Measurements from ENCODE around the gene ALG11. TPM values are rescaled to one million over a fixed set of nuclear protein-coding genes. Genes with fewer than 3 reads are reported as not detected.

The ALG11 gene
- total and polyA plus RNA-seq, 9 donors: 5.9 to 36.2 (median 26.9) TPM

- H3K27me3 ChIP-seq: no peaks in the 10 kb centered on the region
- DNase-seq: no peak
- H3K27ac ChIP-seq: no peak overlapping the region
- no peaks in the 10 kb centered on the region for H3K4me1 ChIP-seq (ENCODE audit: insufficient read depth)
- H3K9me3 ChIP-seq: no peaks in the 10 kb centered on the region
- intact Hi-C loops (cut with DNase I): no loop called here
- WGBS, 3 donors: 91 to 97% (median 94%) methylated on average over 15 of the region's 15 CpGs
- TF ChIP-seq CTCF (IDR thresholded peaks at IDR 0.05) (no peak), POLR2A (IDR thresholded peaks at IDR 0.05) (no peak), EP300 (IDR thresholded peaks at IDR 0.05) (no peak)
- H3K36me3 ChIP-seq: no peaks in the 10 kb centered on the region
- H3K4me3 ChIP-seq: no peak overlapping the region
Observed at GRCh38 chr13:51971520-51972426, 40.4 kb upstream of the ALG11 start.

- H3K36me3 ChIP-seq: no peaks in the 10 kb centered on the region
- 94 to 96% (median 95%) methylated on average over 6 of the region's 6 CpGs for WGBS, 3 donors
- no peak overlapping the region for H3K4me3 ChIP-seq
- H3K4me1 ChIP-seq (ENCODE audit: insufficient read depth): no peaks in the 10 kb centered on the region
- intact Hi-C loops (cut with DNase I): no loop called here
- H3K9me3 ChIP-seq: no peaks in the 10 kb centered on the region
- H3K27ac ChIP-seq: no peak overlapping the region
- no peak for DNase-seq
- no peaks in the 10 kb centered on the region for H3K27me3 ChIP-seq
- TF ChIP-seq POLR2A (IDR thresholded peaks at IDR 0.05) (no peak), CTCF (IDR thresholded peaks at IDR 0.05) (no peak), EP300 (IDR thresholded peaks at IDR 0.05) (no peak)
Observed at GRCh38 chr13:51974482-51974881, 37.7 kb upstream of the ALG11 start.

- no peak for DNase-seq
- Histone ChIP-seq H3K27ac (no peak overlapping the region), H3K4me1 (ENCODE audit: insufficient read depth) (peaks cover 2% of the 10 kb centered on the region), H3K4me3 (no peak overlapping the region), H3K27me3 (no peaks in the 10 kb centered on the region), H3K9me3 (no peaks in the 10 kb centered on the region), H3K36me3 (no peaks in the 10 kb centered on the region)
- TF ChIP-seq CTCF (IDR thresholded peaks at IDR 0.05) (no peak), POLR2A (IDR thresholded peaks at IDR 0.05) (no peak), EP300 (IDR thresholded peaks at IDR 0.05) (no peak)
- intact Hi-C loops (cut with DNase I): no loop called here
- WGBS, 3 donors: 0 to 82% (median 0%) methylated on average over 1 of the region's 1 CpG
Observed at GRCh38 chr13:51976423-51976822, 35.8 kb upstream of the ALG11 start.

- intact Hi-C loops (cut with DNase I): no loop called here
- no peak for DNase-seq
- Histone ChIP-seq H3K4me3 (no peak overlapping the region), H3K27me3 (no peaks in the 10 kb centered on the region), H3K27ac (no peak overlapping the region), H3K4me1 (ENCODE audit: insufficient read depth) (peaks cover 2% of the 10 kb centered on the region), H3K36me3 (no peaks in the 10 kb centered on the region), H3K9me3 (no peaks in the 10 kb centered on the region)
- TF ChIP-seq EP300 (IDR thresholded peaks at IDR 0.05) (no peak), POLR2A (IDR thresholded peaks at IDR 0.05) (no peak), CTCF (IDR thresholded peaks at IDR 0.05) (no peak)
- WGBS, 3 donors: 37 to 58% (median 42%) methylated on average over 5 of the region's 5 CpGs
Observed at GRCh38 chr13:51976890-51977289, 35.3 kb upstream of the ALG11 start.

All from ovary (tissue), 9 donors.